Liver (tissue), 9 donors: ENCODE results near the gene ACSL6. TPM values are rescaled to one million over a fixed set of nuclear protein-coding genes. Genes with fewer than 3 reads are reported as not detected.

Experiments
- DNase-seq: peaks from one replicate; pipeline ENCODE4 v3.0.0-alpha.2; 2017; ENCODE audit warnings: low spot score
- H3K27ac ChIP-seq, 2 donors: one replicate each; pipeline ENCODE4 v1.7.0; 2013; ENCODE audit warnings: inconsistent platforms in 2 of 2, low read length in 2 of 2, control low read depth in 1 of 2, low read depth in 1 of 2, mild to moderate bottlenecking in 1 of 2
- H3K27me3 ChIP-seq, 4 donors: one replicate each; pipeline versions ENCODE4 v1.6.1 to v1.7.0; 2013; ENCODE audit warnings: low read length in 3 of 4, inconsistent platforms in 1 of 4, mild to moderate bottlenecking in 1 of 4, moderate library complexity in 1 of 4; ENCODE audit not compliant: control insufficient read depth in 4 of 4, insufficient read depth in 4 of 4
- H3K36me3 ChIP-seq, 4 donors: one replicate each; pipeline versions ENCODE4 v1.6.1 to v1.7.0; 2013; ENCODE audit warnings: low read length in 3 of 4, mild to moderate bottlenecking in 3 of 4, low read depth in 1 of 4, moderate library complexity in 1 of 4; ENCODE audit not compliant: control insufficient read depth in 4 of 4, insufficient read depth in 3 of 4
- H3K4me1 ChIP-seq, 4 donors: one replicate each; pipeline versions ENCODE4 v1.6.1 to v1.7.0; 2013; ENCODE audit warnings: low read length in 3 of 4, mild to moderate bottlenecking in 3 of 4, moderate library complexity in 1 of 4; ENCODE audit not compliant: control insufficient read depth in 4 of 4, insufficient read depth in 4 of 4
- H3K4me3 ChIP-seq, 3 donors: one replicate each; pipeline versions ENCODE4 v1.6.1 to v1.7.0; 2013; ENCODE audit warnings: low read length in 3 of 3, control low read depth in 1 of 3, low read depth in 1 of 3, mild to moderate bottlenecking in 1 of 3
- H3K9ac ChIP-seq, 2 donors: one replicate each; pipeline ENCODE4 v1.7.0; 2013; ENCODE audit warnings: low read length in 2 of 2, mild to moderate bottlenecking in 2 of 2, moderate library complexity in 2 of 2, control low read depth in 1 of 2, low read depth in 1 of 2
- H3K9me3 ChIP-seq, 4 donors: one replicate each; pipeline versions ENCODE4 v1.6.1 to v1.7.0; 2013; ENCODE audit warnings: low read length in 3 of 4; ENCODE audit not compliant: control insufficient read depth in 4 of 4
- ATF3 ChIP-seq: IDR thresholded peaks from 2 replicates; pipeline ENCODE4 v1.6.1; 2016; ENCODE audit warnings: antibody characterized with exemption
- CTCF ChIP-seq: fragments of 150-350 bp; IDR thresholded peaks from 2 replicates; pipeline ENCODE4 v1.5.1; 2017; ENCODE audit warnings: improper control_type of control experiment, low read depth, low read length; ENCODE audit not compliant: missing input control
- EGR1 ChIP-seq, 2 donors: IDR thresholded peaks; 2 replicates each; pipeline ENCODE4 v1.6.1; 2016 to 2018; ENCODE audit warnings: antibody characterized with exemption in 2 of 2, low read depth in 2 of 2
- FOXA1 ChIP-seq: IDR thresholded peaks from 2 replicates; pipeline ENCODE4 v1.6.1; 2016; ENCODE audit warnings: antibody characterized with exemption
- FOXA2 ChIP-seq: IDR thresholded peaks from 2 replicates; pipeline ENCODE4 v1.6.1; 2016; ENCODE audit warnings: antibody characterized with exemption
- GABPA ChIP-seq, 2 donors: IDR thresholded peaks in 1 of 2; conservative IDR thresholded peaks in 1 of 2; 2 replicates each; pipeline ENCODE4 v1.6.1; 2016; ENCODE audit warnings: antibody characterized with exemption in 2 of 2, mild to moderate bottlenecking in 1 of 2, moderate library complexity in 1 of 2
- HNF4A ChIP-seq, 2 donors: conservative IDR thresholded peaks; 2 replicates each; pipeline ENCODE4 v1.6.1; 2016; ENCODE audit warnings: antibody characterized with exemption in 2 of 2, mild to moderate bottlenecking in 2 of 2
- HNF4G ChIP-seq: IDR thresholded peaks from 2 replicates; pipeline ENCODE4 v1.6.1; 2016; ENCODE audit warnings: antibody characterized with exemption
- JUND ChIP-seq, 2 donors: IDR thresholded peaks; 2 replicates each; pipeline ENCODE4 v1.6.1; 2016; ENCODE audit warnings: antibody characterized with exemption in 2 of 2
- MAX ChIP-seq: IDR thresholded peaks from 2 replicates; pipeline ENCODE4 v1.6.1; 2016; ENCODE audit warnings: antibody characterized with exemption
- NR2F2 ChIP-seq: IDR thresholded peaks from 2 replicates; pipeline ENCODE4 v1.6.1; 2016; ENCODE audit warnings: antibody characterized with exemption
- RAD21 ChIP-seq, 2 donors: IDR thresholded peaks; 2 replicates each; pipeline ENCODE4 v1.6.1; 2016; ENCODE audit warnings: antibody characterized with exemption in 2 of 2, mild to moderate bottlenecking in 2 of 2
- REST ChIP-seq: IDR thresholded peaks from 2 replicates; pipeline ENCODE4 v1.6.1; 2016; ENCODE audit warnings: antibody characterized with exemption, mild to moderate bottlenecking
- RXRA ChIP-seq, 2 donors: IDR thresholded peaks; 2 replicates each; pipeline ENCODE4 v1.6.1; 2017 to 2018; ENCODE audit warnings: antibody characterized with exemption in 2 of 2, mild to moderate bottlenecking in 1 of 2
- SP1 ChIP-seq: IDR thresholded peaks from 2 replicates; pipeline ENCODE4 v1.6.1; 2018; ENCODE audit warnings: antibody characterized with exemption, mild to moderate bottlenecking
- TAF1 ChIP-seq: conservative IDR thresholded peaks from 2 replicates; pipeline ENCODE4 v1.6.1; 2016; ENCODE audit warnings: antibody characterized with exemption, mild to moderate bottlenecking
- YY1 ChIP-seq: IDR thresholded peaks from 2 replicates; pipeline ENCODE4 v1.6.1; 2016; ENCODE audit warnings: antibody characterized with exemption, mild to moderate bottlenecking
- ZBTB33 ChIP-seq: IDR thresholded peaks from 2 replicates; pipeline ENCODE4 v1.6.1; 2016; ENCODE audit warnings: antibody characterized with exemption
- WGBS: extraction: QIAGEN DNeasy Blood & Tissue Kit; methylation state at CpG from one replicate; pipeline ENCODE4 v1.1.7; 2013; 5-methylcytosine and 5-hydroxymethylcytosine counted together
- polyA plus RNA-seq, 2 donors: library from polyadenylated mRNA; stranded (reverse) in 1 of 2; unstranded in 1 of 2; fragments of 200-250 nt in 1 of 2; fragments of >200 nt in 1 of 2; fragmentation: Nextera tagmentation in 1 of 2; extraction: Ambion mirVana in 1 of 2; gene quantifications; one replicate each; pipeline versions ENCODE4 v1.2.1 to v1.2.3, GENCODE V29; 2013 to 2015
- total RNA-seq, 2 donors: library from RNA; depleted of rRNA; stranded (reverse); fragments of >200 nt; gene quantifications; one replicate each; pipeline ENCODE4 v1.2.3, GENCODE V29; 2014
- donor health status: healthy.
- donor health status: healthy.
- donor health status: healthy.
- donor health status: healthy.
- donor health status: healthy.

The ACSL6 gene
- total and polyA plus RNA-seq, 4 donors: 0.89 to 129 (median 4.6) TPM

GRCh38 chr5:132003170-132003744 is 8.2 kb downstream of the ACSL6 start:
- Histone ChIP-seq H3K9me3 (no peaks in the 10 kb centered on the region), H3K27ac (no peak overlapping the region), H3K9ac (no peak overlapping the region), H3K27me3 (no peaks in the 10 kb centered on the region), H3K4me3 (no peak overlapping the region), H3K4me1 (peaks cover 0 to 2% (median under 1%) of the 10 kb centered on the region in 4 donors), H3K36me3 (no peaks in the 10 kb centered on the region)
- no peak for DNase-seq
- 86% methylated on average over 12 of the region's 12 CpGs for whole genome bisulfite sequencing
- TF ChIP-seq EGR1 (IDR thresholded peaks at IDR 0.05; ENCODE audit: low read depth in 2 of 2): no peak
- TF ChIP-seq GABPA (IDR thresholded peaks at IDR 0.05 in 1 of 2, conservative IDR thresholded peaks at IDR 0.05 in 1 of 2): no peak
- no peak for TF ChIP-seq YY1
- no peak for TF ChIP-seq HNF4G
- TF ChIP-seq HNF4A (conservative IDR thresholded peaks at IDR 0.05): no peak
- TF ChIP-seq TAF1: no peak
- no peak for TF ChIP-seq FOXA1
- TF ChIP-seq ATF3: no peak
- no peak for TF ChIP-seq FOXA2
- TF ChIP-seq ZBTB33: no peak
- no peak for TF ChIP-seq MAX
- TF ChIP-seq RAD21 (IDR thresholded peaks at IDR 0.05): no peak
- no peak for TF ChIP-seq CTCF
- TF ChIP-seq NR2F2: no peak
- TF ChIP-seq JUND (IDR thresholded peaks at IDR 0.05): no peak
- TF ChIP-seq SP1: no peak
- TF ChIP-seq REST: no peak
- no peak for TF ChIP-seq RXRA (IDR thresholded peaks at IDR 0.05)
